Measurements from ENCODE around the gene TGFBR3L. TPM values are rescaled to one million over a fixed set of nuclear protein-coding genes. Genes with fewer than 3 reads are reported as not detected.

TGFBR3L gene
- total RNA-seq: 0.58 and 4.1 TPM in 2 replicates

GRCh38 chr19:7914598-7915045 lies at the start of gene TGFBR3L:
TSS of gene TGFBR3L (plus strand) at chr19:7914830.

GRCh38 chr19:7874076-7874896 lies 40.3 kb upstream of the TGFBR3L start, which contains the start of gene PRR36:
TSS of gene PRR36 (minus strand) at chr19:7874390. CDS start at chr19:7873689, 701 bp downstream.

GRCh38 chr19:7888145-7888825 lies 26.3 kb upstream of the TGFBR3L start, which contains the start of gene LRRC8E:
TSS of gene LRRC8E (plus strand) at chr19:7888510. CDS start at chr19:7895604, 7,094 bp downstream.

GRCh38 chr19:7903244-7904073 lies 11.2 kb upstream of the TGFBR3L start, which contains the start of gene MAP2K7:
TSS of gene MAP2K7 (plus strand) at chr19:7903877. CDS start at chr19:7903945, 68 bp downstream.

GRCh38 chr19:7919610-7920518 lies 5.2 kb downstream of the TGFBR3L start, which contains the start of gene SNAPC2:
TSS of gene SNAPC2 (plus strand) at chr19:7920338. CDS start at chr19:7920367, 29 bp downstream.

GRCh38 chr19:7926021-7926726 lies 11.5 kb downstream of the TGFBR3L start, which contains the start of gene CTXN1:
TSS of gene CTXN1 (minus strand) at chr19:7926135. CDS start at chr19:7925538, 597 bp downstream.

GRCh38 chr19:7943444-7944176 lies 29.0 kb downstream of the TGFBR3L start, which contains the start of gene TIMM44:
TSS of gene TIMM44 (minus strand) at chr19:7943666. CDS start at chr19:7943651, 15 bp downstream.

Other genes with a start within 250 kb of the TGFBR3L start
- gene RETN, start 245.8 kb upstream of the TGFBR3L start, total RNA-seq: not detected in 2 replicates
- gene MCEMP1, start 237.7 kb upstream of the TGFBR3L start, total RNA-seq: not detected in 2 replicates
- gene TRAPPC5, start 234.0 kb upstream of the TGFBR3L start, total RNA-seq: 55.4 and 125 TPM in 2 replicates
- not detected in 2 replicates for gene FCER2, start 212.7 kb upstream of the TGFBR3L start, total RNA-seq
- not detected in 2 replicates for gene CLEC4G, start 182.7 kb upstream of the TGFBR3L start, total RNA-seq
- not detected in 2 replicates for gene CD209, start 167.3 kb upstream of the TGFBR3L start, total RNA-seq
- gene CLEC4M, start 151.6 kb upstream of the TGFBR3L start, total RNA-seq: not detected in 2 replicates
- 19.2 and 32.6 TPM in 2 replicates for gene EVI5L, start 84.6 kb upstream of the TGFBR3L start, total RNA-seq
- under 0.01 TPM in 1 of 2 replicates, not detected in the other for gene PRR36, start 40.4 kb upstream of the TGFBR3L start, total RNA-seq
- 6.0 and 7.4 TPM in 2 replicates for gene LRRC8E, start 26.3 kb upstream of the TGFBR3L start, total RNA-seq
- 9.5 and 14.1 TPM in 2 replicates for gene MAP2K7, start 11.0 kb upstream of the TGFBR3L start, total RNA-seq
- gene SNAPC2, start 5.5 kb downstream of the TGFBR3L start, total RNA-seq: 22.3 and 36.7 TPM in 2 replicates
- 1.7 and 2.5 TPM in 2 replicates for gene CTXN1, start 11.3 kb downstream of the TGFBR3L start, total RNA-seq
- 46.3 and 48.9 TPM in 2 replicates for gene TIMM44, start 28.8 kb downstream of the TGFBR3L start, total RNA-seq
- 32.9 and 47.0 TPM in 2 replicates for gene ELAVL1, start 90.8 kb downstream of the TGFBR3L start, total RNA-seq
- not detected in 2 replicates for gene CCL25, start 137.9 kb downstream of the TGFBR3L start, total RNA-seq
- not detected in 2 replicates for gene FBN3, start 234.8 kb downstream of the TGFBR3L start, total RNA-seq

All from smooth muscle cell of trachea (primary cell).